Measurements from ENCODE around the gene CLCN1. TPM values are rescaled to one million over a fixed set of nuclear protein-coding genes. Genes with fewer than 3 reads are reported as not detected.

The CLCN1 gene
- total and polyA plus RNA-seq, 2 donors from 2014 or later: 0.35 TPM; not detected in 1

DNA sequence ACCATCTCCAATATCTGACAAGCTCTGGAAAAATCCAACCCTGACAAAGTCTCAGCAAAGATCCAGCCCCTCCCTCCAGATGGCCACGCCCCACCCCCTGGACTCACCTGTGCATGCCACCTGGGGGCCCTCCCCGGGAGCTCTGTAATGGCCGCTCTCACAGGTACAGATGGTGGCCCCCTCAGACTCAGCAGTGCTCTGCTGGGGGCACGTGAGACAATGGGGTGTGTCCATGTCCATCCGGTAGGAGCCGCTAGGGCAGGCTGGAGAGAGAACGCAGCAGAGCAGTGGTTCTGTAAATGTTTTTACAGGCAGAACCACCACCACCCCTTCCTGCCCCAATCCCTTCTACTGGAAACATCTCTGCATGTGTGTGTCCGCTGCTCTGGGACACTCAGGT is 83.2 kb downstream of the CLCN1 start:
- DNase-seq (no peak), FAIRE-seq (no peak)
- TF ChIP-seq, protein P1, sequence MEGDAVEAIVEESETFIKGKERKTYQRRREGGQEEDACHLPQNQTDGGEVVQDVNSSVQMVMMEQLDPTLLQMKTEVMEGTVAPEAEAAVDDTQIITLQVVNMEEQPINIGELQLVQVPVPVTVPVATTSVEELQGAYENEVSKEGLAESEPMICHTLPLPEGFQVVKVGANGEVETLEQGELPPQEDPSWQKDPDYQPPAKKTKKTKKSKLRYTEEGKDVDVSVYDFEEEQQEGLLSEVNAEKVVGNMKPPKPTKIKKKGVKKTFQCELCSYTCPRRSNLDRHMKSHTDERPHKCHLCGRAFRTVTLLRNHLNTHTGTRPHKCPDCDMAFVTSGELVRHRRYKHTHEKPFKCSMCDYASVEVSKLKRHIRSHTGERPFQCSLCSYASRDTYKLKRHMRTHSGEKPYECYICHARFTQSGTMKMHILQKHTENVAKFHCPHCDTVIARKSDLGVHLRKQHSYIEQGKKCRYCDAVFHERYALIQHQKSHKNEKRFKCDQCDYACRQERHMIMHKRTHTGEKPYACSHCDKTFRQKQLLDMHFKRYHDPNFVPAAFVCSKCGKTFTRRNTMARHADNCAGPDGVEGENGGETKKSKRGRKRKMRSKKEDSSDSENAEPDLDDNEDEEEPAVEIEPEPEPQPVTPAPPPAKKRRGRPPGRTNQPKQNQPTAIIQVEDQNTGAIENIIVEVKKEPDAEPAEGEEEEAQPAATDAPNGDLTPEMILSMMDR (IDR thresholded peaks at IDR 0.05; ENCODE audit: borderline replicate concordance, extremely low read depth, insufficient read depth): no peak
- no peaks in the 10 kb centered on the region for H3K27me3 ChIP-seq (ENCODE audit: control insufficient read depth, insufficient read depth, low read length)
- peaks cover 0 to 10% (median 0%) of the 10 kb centered on the region in 3 donors for H3K4me1 ChIP-seq (ENCODE audit: control insufficient read depth in 2 of 3, insufficient read depth in 2 of 3, low read depth in 1 of 3, low read length in 3 of 3)
- intact Hi-C loops (cut with DNase I): no loop called here
- H3K9me3 ChIP-seq (ENCODE audit: control insufficient read depth in 2 of 3, insufficient read depth in 1 of 3, low read length in 3 of 3): no peaks in the 10 kb centered on the region
- peaks cover 0 to 5% (median 0%) of the 10 kb centered on the region in 3 donors for H3K36me3 ChIP-seq (ENCODE audit: control insufficient read depth in 2 of 3, insufficient read depth in 3 of 3, low read length in 3 of 3)
- no peak overlapping the region for H3K9ac ChIP-seq (ENCODE audit: low read length in 3 of 3)
- no peak overlapping the region for H3K4me3 ChIP-seq (ENCODE audit: low read length in 3 of 3)
- no peak overlapping the region for H3K27ac ChIP-seq (ENCODE audit: low read depth in 2 of 2, low read length in 2 of 2)

DNA sequence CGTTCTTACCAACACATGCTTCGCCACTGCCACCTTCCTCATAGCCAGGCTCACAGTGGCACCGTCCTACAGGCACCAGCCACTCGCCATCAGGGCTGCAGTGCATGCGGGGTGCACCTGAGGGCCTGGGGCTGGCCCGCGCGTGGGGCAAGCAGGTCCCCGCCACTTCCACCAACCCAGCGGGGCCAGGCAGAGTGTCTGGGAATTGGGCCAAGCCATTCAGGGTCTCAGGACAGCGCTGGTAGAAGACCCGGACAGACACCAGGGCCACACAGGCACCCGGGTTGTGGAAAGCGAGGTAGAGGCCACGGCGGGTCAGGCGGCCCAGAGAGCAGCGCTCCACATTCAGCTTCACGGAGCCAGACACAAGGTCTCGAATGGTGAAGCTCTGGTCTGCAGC is 83.7 kb downstream of the CLCN1 start:
- TF ChIP-seq, protein P1 (IDR thresholded peaks at IDR 0.05; ENCODE audit: borderline replicate concordance, extremely low read depth, insufficient read depth): no peak
- Histone ChIP-seq H3K4me1 (ENCODE audit: control insufficient read depth in 2 of 3, insufficient read depth in 2 of 3, low read depth in 1 of 3, low read length in 3 of 3) (peaks cover 0 to 10% (median 0%) of the 10 kb centered on the region in 3 donors), H3K27me3 (ENCODE audit: control insufficient read depth, insufficient read depth, low read length) (no peaks in the 10 kb centered on the region), H3K9ac (ENCODE audit: low read length in 3 of 3) (no peak overlapping the region), H3K36me3 (ENCODE audit: control insufficient read depth in 2 of 3, insufficient read depth in 3 of 3, low read length in 3 of 3) (peaks cover 0 to 5% (median 0%) of the 10 kb centered on the region in 3 donors), H3K4me3 (ENCODE audit: low read length in 3 of 3) (no peak overlapping the region), H3K27ac (ENCODE audit: low read depth in 2 of 2, low read length in 2 of 2) (no peak overlapping the region), H3K9me3 (ENCODE audit: control insufficient read depth in 2 of 3, insufficient read depth in 1 of 3, low read length in 3 of 3) (no peaks in the 10 kb centered on the region)
- FAIRE-seq (no peak), DNase-seq (no peak)
- intact Hi-C loops (cut with DNase I): no loop called here

GRCh38 chr7:143401265-143401664 is 85.4 kb downstream of the CLCN1 start:
- FAIRE-seq (no peak), DNase-seq (no peak)
- TF ChIP-seq, protein P1 (IDR thresholded peaks at IDR 0.05; ENCODE audit: borderline replicate concordance, extremely low read depth, insufficient read depth): no peak
- Histone ChIP-seq H3K27ac (ENCODE audit: low read depth in 2 of 2, low read length in 2 of 2) (no peak overlapping the region), H3K36me3 (ENCODE audit: control insufficient read depth in 2 of 3, insufficient read depth in 3 of 3, low read length in 3 of 3) (no peaks in the 10 kb centered on the region), H3K9ac (ENCODE audit: low read length in 3 of 3) (no peak overlapping the region), H3K4me3 (ENCODE audit: low read length in 3 of 3) (no peak overlapping the region), H3K9me3 (ENCODE audit: control insufficient read depth in 2 of 3, insufficient read depth in 1 of 3, low read length in 3 of 3) (no peaks in the 10 kb centered on the region), H3K4me1 (ENCODE audit: control insufficient read depth in 2 of 3, insufficient read depth in 2 of 3, low read depth in 1 of 3, low read length in 3 of 3) (peaks cover 0 to under 1% (median 0%) of the 10 kb centered on the region in 3 donors), H3K27me3 (ENCODE audit: control insufficient read depth, insufficient read depth, low read length) (no peaks in the 10 kb centered on the region)
- intact Hi-C loops (cut with DNase I): no loop called here

Small RNA genes within 50 kb of the gene (microRNA-seq; reads per million reads assigned to microRNA genes)
- not detected for gene MIR6892

Other genes starting within 250 kb of the CLCN1 start
- 0.47 TPM for gene PIP, start 184.0 kb upstream of the CLCN1 start, total RNA-seq
- gene PIP, start 184.0 kb upstream of the CLCN1 start, polyA plus RNA-seq (ENCODE audit: insufficient read depth, low read depth, low replicate concordance): not detected
- gene TAS2R39, start 132.7 kb upstream of the CLCN1 start, total RNA-seq: not detected
- gene TAS2R39, start 132.7 kb upstream of the CLCN1 start, polyA plus RNA-seq (ENCODE audit: insufficient read depth, low read depth, low replicate concordance): not detected
- not detected for gene TAS2R40, start 94.1 kb upstream of the CLCN1 start, total RNA-seq
- gene TAS2R40, start 94.1 kb upstream of the CLCN1 start, polyA plus RNA-seq (ENCODE audit: insufficient read depth, low read depth, low replicate concordance): not detected
- 176 TPM for gene GSTK1, start 52.7 kb upstream of the CLCN1 start, total RNA-seq
- gene GSTK1, start 52.7 kb upstream of the CLCN1 start, polyA plus RNA-seq (ENCODE audit: insufficient read depth, low read depth, low replicate concordance): 469 TPM
- gene TMEM139, start 31.2 kb upstream of the CLCN1 start, total RNA-seq: 36.7 TPM
- gene TMEM139, start 31.2 kb upstream of the CLCN1 start, polyA plus RNA-seq (ENCODE audit: insufficient read depth, low read depth, low replicate concordance): 108 TPM
- gene CASP2, start 27.8 kb upstream of the CLCN1 start, total RNA-seq: 36.2 TPM
- 6.6 TPM for gene CASP2, start 27.8 kb upstream of the CLCN1 start, polyA plus RNA-seq (ENCODE audit: insufficient read depth, low read depth, low replicate concordance)
- 0.82 TPM for gene FAM131B, start 46.6 kb downstream of the CLCN1 start, total RNA-seq
- gene FAM131B, start 46.6 kb downstream of the CLCN1 start, polyA plus RNA-seq (ENCODE audit: insufficient read depth, low read depth, low replicate concordance): 0.19 TPM
- gene ZYX, start 65.2 kb downstream of the CLCN1 start, total RNA-seq: 193 TPM
- gene ZYX, start 65.2 kb downstream of the CLCN1 start, polyA plus RNA-seq (ENCODE audit: insufficient read depth, low read depth, low replicate concordance): 50.1 TPM
- gene EPHA1, start 92.7 kb downstream of the CLCN1 start, total RNA-seq: 22.3 TPM
- gene EPHA1, start 92.7 kb downstream of the CLCN1 start, polyA plus RNA-seq (ENCODE audit: insufficient read depth, low read depth, low replicate concordance): 6.9 TPM
- gene TAS2R60, start 127.3 kb downstream of the CLCN1 start, total RNA-seq: not detected
- gene TAS2R60, start 127.3 kb downstream of the CLCN1 start, polyA plus RNA-seq (ENCODE audit: insufficient read depth, low read depth, low replicate concordance): not detected
- gene TAS2R41, start 161.8 kb downstream of the CLCN1 start, total RNA-seq: not detected
- not detected for gene TAS2R41, start 161.8 kb downstream of the CLCN1 start, polyA plus RNA-seq (ENCODE audit: insufficient read depth, low read depth, low replicate concordance)

All from kidney (tissue), 14 donors.